Kidney glomerular epithelial cell (primary cell): Measurements from ENCODE around the gene SLC23A3.
A peak's percentile ranks its signal among the peaks of the same experiment; 100 is the strongest.

Experiments
- DNase-seq: peaks from one replicate; lab custom pipeline; 2025; lab: John Stamatoyannopoulos, UW

SLC23A3 gene

DNA sequence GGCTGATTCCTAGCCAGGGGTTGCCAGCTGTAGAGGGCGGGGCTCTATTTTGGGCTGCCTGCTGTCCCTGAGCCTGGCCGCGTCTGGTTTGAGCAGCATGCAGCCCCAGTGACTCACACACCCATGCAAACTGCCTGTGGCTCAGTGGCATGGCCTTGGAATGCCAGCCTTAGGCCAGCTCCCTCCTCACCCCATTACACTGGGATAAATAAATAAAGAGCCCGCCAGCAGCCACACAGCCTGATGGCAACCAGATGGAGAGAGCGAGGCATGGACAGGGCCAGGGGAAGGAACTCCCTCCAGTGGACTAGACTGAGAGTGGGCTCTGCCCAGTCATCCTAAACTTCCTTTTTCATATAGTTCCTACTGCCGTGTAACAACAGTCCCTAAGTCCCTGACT is 27.5 kb downstream of the SLC23A3 start:
- DNase-seq = peak; percentile 19

DNA sequence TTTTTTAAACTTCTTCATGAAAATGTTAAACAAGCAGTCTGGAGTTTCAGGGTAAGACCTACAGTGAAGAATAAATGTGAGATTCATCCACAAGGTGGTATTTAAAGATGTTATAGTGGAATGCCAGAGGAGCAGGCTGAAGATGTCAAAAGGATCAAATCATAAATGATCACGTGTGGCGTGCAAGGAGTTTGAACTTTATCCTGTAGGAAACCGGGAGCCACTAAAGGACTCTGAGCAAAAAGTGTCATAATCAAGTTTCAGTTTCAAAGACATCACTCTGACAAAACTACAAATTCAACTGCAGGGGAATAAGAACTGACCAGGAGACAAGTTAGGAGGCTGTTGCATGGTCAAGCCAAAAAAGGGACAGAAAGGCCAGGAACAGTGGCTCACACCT is 29.1 kb downstream of the SLC23A3 start:
- no peak for DNase-seq

DNA sequence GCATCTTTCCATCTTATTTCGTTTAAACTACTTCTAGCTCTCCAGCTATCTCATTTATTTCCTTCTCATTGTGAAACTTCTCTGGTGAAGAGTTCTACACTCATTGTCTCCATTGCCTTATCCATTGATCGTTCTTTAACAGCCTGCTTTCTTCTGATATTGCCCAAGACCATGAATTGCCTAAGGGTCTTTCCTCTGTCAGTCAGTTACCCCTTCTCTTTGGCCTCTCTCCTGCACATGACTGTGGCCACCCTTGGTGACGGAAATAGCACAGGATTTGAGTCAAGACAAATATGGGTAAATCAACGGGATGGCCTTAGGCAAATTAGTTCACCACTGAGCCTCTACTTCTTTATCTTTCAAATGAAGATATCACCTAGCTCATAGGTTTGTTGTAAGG is 35.9 kb downstream of the SLC23A3 start:
- no peak for DNase-seq

DNA sequence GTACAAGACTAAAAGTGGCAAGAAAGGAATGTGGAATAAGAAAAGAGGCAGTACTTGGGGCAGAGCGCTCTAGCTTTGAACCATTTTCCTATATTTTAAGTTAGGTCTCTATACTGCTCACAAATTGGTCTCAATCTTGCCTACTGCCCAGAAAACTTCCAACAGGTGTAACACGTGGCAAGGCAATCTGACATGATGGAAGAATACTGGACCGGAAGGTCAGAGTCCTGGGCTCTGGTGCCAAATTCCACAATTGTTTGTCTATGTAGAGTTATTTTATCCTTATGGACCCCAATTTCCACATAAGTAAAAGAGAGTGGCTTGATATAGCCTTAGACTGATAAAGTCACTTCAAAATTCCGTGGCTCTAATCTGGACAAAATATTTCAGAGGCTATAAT is 38.1 kb downstream of the SLC23A3 start:
- DNase-seq = no peak

DNA sequence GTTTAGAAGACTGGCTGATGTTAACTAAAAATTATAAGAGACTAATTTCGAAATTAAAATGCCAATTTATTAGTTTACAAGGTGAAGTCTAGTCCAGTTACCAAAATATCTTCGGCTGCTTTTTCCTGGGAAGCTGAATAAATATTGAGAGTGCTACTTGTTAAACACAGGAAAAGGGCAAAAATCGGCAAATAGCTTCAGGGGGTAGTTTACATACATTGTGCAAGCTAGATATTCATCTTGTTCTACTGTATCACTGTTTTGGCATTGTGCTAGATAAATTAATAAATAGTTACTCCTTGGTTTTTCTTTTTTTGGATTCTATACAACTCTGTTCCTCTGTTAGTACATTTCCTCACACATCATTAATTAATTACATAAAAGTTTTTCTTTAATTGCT is 38.5 kb downstream of the SLC23A3 start:
- DNase-seq = no peak

DNA sequence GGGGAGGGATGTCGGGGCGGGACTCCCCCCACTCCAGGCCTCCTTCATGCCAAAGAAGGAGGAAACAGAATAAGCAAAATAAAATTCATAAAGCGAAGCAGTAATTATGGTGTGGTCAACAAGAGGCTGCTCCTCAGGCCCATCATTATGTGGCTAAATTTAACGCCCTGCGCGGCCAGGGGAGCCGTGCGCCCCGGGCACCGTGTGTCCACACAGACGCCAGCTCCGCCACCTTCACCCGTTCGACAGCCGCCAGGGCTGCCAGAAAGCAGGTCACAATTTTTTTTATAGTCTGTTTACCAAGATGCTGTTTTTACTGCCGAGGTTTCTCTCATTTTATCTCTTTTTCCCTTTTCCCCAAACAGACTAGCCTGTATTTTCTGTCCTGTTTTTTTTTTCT is 40.2 kb downstream of the SLC23A3 start:
- DNase-seq = no peak

DNA sequence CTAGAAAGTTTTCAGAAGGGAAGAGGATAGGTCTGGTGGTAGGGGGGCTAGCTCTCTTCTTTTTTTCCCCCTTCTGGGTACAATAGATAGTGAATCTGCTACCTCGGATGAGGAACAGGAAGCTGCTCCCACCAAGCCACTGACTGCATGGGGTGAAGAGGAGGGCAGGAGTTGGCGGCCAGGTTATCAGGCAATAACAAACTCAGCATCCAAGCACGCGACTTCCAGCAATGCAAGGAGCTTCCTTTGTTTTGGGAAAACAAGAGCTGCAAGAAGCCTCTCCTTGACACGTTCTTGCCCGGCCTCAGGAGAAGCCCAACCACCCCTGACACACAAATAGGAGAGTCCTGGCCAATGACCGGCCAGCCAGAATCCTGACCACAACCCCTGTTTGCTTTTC is 41.4 kb downstream of the SLC23A3 start:
- no peak for DNase-seq

DNA sequence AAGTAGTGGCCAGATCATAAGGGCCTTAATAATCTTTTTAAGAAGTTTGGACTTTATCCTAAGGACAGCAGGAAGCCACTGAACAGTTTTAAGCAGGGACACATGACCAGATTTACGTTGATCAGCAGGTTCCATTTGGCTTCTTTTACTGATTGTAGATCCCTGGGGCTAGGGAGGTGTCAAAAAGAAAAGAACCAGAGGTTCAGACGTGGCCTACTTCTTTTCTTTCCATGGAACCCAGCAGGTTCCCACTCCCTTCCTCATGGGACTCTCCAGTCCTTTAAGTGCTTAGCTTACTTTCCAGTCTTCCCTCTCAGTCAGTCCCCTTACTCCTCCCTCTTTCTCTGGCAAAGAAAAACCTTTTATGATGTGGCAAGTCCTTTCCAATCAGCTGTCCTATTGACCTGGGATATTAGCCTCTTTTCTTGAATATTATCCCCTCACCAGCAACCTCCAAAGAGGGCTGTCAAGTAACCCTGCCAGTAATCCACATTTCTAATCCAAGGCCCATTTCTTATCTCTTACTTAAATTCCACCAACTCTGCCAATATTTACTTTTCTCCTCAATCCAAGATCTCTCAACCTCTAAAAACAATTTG is 42.7 kb downstream of the SLC23A3 start:
- no peak for DNase-seq

DNA sequence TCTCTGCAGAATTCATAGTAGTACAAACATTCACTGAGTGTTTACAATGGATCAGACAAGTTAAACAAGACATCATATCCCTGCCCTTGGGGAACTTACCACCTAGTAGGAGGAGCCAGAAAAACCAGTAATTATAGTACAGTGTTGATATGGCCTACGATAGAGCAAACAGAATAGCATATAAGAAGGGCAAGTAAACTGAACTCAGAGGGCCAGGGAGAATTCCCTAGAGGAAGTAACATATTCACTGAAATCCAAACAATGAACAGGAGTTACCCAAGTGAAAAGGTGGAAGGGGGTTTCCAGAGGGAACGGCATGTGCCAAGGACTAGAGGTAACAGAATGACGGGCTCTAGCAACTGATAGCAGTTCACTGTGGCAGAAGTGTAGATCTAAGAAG is 43.3 kb downstream of the SLC23A3 start:
- peak; percentile 18 for DNase-seq

DNA sequence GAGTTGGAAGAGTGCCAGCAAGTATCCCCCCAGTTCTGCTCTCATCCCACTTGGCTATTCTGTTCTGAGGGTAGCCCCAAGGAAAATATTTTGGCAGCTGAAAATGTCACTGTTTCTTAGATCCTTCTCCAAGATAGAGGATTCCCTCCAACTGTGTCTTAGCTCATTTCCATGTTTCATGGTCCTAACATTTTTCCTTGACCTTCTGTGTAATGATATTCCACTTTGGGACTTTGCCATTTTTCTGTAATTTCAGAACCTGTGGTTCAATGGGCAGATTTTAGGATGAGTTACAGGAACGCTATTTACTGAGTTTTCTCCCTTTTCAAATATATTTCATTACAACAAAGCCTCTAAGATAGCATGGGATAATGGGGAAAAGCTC is 44.0 kb downstream of the SLC23A3 start:
- DNase-seq = no peak

DNA sequence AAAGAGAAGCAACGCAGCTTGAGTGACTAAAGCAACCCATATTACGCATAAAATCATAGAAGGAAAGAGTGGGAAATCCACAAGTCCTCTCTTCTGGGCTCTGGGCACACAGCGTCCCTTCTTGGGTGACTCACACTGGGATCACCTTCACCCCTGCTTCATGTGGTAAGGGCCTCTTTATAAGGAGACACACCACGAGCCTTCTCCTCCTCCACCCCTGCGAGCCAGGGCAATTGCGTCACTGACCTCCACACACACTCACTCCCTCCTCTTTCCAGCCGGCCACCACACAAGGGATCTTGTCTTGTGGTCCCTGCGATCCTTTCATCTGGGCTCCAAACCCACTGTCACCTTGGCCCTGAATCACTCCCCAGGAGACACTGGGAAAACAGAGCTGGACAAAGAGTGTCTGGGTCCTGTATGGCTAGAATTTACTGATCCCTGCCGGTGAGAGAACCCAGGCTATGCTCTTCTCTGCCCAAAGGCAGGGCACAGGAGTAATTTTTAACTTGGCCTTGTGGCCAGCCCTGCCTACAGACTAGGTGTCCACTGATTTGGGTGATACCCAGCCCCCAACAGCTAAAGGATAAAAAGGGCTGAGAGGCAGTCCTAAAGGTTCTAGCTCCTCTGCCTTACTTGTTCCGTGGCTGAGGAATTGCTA is 44.5 kb downstream of the SLC23A3 start:
- peak; percentile 26 for DNase-seq

DNA sequence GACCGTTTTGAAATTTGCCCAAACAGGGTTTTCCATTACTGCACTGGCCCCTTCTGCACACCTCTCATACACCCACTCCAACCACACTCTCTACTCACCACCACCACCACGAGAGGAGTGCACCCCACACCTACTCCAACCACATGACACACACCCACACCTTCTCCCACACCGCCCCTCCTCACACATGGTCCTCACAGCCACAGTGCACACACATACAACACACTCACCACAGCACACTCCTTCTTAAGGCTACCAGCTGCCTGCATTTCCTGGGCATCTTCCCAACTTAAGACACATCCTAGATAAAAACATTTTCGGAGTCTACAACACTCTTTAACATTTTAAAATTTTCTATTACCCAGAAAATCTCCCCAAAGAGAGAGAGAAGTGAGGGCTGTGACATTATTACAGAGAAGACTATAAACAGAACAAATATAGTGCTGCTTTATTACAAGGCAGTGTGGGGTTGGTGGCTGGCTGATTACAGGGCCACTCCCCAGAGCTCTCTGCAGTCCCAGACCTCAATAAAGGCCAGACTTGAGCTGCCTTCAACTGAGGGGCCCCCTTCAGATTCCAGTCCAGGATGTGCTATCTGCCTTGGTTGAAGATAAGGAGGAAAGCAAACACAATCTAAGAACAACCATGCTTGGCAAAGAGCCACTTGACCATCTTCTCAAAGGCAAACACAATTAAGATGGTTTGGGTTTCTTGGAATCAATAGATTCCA is 45.3 kb downstream of the SLC23A3 start:
- DNase-seq = no peak

DNA sequence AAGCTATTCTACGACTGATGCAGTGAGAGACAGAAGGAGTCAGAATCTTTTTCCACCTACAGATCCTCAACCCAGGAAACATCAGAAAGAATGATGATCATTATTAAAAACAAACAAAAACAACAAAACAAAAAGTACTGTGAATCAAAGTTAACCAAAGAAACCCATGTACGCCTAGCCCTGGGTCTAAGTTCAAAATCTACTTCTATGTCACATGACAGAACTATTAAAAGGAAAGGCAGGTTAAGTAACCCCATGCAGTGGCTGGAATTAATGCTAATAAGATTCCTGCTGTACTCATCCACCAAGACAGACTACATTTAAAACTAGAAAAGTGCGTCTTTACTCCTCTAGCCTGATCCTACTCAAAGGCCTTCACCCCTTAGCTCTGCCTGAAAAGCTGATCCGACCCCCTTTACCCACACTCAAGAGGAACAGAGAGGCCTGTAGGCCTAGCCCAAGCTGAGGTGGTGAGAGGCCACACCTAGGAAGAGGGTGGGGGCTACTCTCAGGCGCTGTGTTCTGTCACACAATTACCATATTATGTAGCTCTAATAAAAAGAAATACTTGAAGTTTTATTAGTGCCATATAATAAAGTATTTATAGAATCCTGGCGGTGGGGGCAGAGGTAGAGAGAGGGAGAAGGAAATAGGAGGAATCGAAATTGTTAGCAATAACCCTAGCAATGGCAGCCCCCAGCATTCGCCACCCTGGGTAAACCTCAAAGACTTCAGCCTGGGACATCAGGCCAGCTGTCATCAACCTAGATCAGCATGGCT is 46.3 kb downstream of the SLC23A3 start:
- DNase-seq = no peak

DNA sequence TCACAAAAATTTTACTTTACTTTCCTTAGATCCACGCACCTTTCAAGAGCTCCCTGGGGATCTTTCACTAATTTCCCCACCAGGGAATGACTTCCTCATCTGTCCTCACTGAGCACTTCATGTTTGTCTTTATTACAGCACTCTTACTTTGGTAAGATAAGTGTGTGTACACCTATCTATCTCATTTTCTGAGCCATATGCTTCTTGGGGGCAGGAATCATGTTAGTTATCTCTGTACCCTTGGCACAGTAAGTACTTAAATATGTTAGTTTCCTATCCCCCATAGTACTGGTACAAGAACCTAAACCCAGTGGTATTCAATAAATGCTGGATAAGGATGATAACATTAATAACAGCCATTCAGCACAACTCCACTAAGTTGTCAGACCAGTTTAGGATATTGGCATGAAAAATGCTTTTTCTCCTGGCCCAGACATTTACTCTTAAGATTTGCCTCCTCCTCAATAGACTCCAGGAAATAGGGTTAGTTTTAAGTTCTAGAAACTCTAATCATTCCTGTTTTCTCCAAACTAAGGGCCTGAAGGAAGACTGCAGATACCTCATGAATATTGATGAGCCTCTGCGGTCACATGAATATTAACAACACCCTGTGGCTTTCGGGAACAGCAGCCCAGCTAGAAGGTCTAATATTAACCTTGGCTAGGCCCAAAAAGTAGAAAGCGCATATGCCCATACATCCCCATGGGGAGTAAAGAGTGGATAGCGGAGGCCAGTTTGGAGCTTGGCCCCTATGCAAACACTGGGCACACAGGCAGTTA is 47.4 kb downstream of the SLC23A3 start:
- no peak for DNase-seq

DNA sequence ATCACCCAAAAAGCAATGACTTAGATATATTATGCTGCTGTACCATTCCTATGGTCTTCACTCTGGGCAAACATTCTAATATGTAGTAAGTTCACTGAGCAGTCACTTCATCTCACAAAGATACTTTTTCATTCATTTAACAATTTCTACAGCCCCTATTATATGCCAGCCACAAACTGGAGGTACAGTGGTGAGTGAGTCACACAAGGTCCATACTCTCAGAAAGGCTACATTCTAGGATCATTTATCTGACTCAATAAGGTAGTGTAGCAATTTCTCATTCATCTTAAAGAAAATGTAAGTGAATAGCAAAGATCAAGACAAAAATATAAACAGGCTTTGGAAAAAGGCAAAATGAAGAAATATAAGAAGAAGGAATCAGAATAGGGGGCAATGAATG is 49.7 kb downstream of the SLC23A3 start:
- no peak for DNase-seq

DNA sequence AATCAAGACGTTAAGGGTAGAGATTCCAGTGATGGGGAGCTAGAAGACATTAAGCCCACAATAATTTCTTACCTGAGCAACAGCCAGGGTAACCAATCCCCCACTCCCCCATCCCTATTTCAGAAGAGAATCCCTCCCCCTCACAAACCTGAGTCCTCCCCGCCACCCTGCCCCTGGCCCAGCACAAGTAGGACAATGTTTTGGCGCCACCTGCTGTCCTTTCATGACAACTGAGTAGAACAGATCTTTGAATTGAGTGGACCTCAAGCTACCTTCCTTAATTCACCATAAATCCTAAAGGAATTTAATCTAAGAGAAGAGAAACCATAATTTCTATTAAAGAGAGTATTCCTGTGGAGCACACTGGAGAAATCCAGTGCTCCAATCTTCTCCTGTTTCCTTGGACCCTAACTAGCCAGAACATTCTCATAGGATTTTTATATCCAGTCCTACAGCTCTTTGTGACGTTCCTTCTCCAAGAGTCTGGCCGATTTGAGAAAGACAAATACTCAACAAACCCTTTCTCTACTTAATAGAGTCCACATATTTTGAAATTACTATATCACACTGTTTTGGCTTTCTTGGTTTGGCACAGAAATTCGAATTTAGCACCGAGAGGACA is 50.3 kb downstream of the SLC23A3 start:
- peak; percentile 33 for DNase-seq

DNA sequence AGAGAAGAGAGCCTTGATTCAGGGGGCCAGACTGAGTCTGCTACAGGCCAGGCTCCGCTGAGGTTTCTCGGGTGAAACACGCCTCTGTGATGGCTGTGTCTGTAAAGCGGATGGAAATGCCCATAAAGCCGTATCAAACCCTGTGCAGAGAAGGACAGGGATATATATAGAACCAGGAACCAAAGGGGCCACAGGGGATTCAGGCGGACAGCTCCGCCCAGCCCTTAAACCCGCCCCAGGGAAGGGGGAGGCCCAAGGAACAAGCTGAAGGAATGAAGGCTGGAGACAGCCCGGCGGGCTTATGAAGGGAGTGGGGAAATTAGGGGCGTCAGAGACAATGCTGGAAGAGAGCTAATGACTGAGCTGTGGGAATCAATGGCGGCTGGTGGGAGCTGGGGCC is 51.3 kb downstream of the SLC23A3 start:
- DNase-seq = no peak

DNA sequence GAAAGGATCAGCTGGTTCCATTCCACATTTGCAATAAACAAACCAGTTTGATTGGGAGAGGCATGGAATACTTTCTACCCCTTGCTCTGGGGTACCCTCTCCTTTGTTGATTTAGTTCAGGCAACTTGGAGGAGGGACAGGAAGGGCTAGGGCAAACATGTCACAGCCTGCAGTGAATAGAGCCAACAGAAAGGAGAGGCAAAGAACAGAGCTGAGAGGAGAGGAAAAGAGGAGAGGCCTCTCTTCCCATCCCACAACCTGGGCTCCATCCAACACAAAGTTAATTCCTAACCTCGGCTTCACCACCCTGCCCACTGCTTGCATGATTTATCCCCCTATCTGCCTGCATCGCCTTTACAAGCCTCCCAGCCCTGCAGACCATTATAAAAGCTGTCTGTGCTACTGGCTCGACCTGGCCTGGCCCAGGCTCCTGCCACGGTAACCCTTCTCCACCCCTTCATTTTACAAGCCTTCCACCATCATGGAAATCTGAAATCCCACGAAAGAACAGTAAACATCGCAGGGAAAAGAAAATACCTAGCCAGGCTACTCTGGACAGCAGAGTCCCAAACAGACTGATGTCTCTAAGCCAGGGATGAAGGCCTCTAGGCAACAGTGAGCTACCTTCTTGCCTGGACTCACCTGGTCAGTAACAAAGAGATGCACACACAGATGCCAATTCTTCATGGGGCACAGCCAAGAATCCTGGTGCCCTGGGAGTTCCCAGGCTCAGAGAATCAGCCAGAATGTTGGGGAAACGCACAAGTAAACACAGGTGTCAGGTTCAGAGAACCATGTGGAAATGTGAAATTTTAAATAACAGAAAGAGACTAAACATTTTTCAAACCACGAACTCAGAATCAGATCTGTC is 52.8 kb downstream of the SLC23A3 start:
- peak; percentile 20 for DNase-seq

DNA sequence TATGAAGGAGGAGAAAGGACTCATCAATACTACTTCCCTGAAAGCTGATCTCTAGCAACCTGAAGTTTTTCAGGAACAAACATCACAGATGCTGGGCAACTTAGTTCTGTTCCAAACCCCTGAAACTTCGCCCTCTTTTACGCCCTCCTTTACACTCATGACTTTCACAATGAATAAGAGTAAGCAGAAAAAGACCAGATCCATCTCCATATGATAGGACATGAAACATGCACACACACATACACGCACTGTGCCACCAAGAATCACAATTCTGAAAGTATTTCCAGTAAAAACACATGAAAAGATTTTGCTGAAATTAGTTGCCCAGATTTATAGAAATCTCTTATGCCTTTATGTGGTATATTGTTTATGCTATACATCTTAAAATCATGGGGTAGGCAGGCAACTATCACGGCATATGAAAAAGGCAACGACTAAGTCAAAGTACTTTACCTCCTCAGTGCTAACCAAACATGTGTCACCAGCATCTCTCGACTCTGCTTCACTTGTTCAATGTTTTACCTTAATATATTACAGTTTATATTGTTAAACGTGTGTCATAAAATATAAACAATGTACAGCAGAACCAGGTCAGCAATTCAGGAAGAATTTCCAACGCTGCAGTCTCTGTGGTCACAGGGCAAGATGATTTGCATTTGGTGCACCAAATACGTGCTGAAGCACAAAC is 57.0 kb downstream of the SLC23A3 start:
- no peak for DNase-seq

DNA sequence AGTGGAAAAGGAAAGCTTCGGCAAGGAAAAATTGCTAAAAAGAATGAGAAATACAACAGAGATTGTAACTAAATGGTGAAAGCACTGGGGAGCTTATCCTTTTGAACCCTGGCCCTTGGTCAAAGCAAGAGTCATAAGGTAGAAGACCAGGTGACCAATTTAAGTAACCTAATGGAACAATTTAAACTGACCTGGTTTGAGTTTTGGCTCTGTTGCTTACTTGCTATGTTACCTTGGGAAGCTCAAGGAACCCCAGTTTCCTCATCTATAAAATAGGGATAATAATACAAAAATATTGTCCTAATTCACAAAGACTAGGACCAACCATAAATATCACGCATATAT is 57.8 kb downstream of the SLC23A3 start:
- no peak for DNase-seq
